ENCODE data around the gene ZFP69. TPM values are rescaled to one million over a fixed set of nuclear protein-coding genes. Genes with fewer than 3 reads are reported as not detected.

ZFP69 gene
- polyA plus RNA-seq, 3 donors: 2.1 to 3.8 (median 2.5) TPM

DNA sequence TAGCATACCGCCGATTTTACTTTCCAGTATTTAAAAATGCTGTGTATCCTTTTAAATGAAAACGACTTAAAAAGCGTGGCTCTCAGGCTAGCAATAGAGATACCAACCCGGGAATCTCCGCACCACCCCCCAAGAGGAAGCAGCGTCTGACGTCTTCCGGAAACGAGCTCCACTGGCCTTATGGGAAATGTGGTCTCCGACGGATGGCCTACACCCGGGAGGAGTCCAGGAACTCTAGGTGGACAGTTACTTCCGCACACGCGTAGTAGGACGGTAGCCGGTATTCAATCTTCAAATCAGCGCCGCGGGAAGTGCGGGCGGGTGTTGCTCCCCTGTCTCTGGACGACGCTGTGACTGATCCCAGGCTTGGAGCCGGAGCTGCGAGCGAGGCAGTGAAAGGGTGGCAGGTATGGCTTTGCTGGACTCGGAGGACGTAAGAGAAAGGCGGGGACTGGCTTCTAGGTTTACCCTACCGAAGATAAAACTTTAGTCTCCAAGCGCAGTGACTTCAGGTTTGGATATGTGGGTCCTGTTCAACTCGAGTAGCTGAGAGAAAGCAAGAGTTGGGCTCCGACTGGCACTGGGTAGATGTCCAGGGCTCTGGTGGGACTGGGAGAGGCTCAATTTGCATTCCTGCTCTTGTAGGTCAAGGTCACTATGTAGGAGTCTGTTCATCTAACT, 54.4 kb downstream of the ZFP69 start, which contains the start of gene ZNF684:
TSS of gene ZNF684 (plus strand) at position 257 of the 681 bp plus-strand sequence. CDS start 1,530 bp downstream, outside the sequence.
- TF ChIP-seq, protein P1, sequence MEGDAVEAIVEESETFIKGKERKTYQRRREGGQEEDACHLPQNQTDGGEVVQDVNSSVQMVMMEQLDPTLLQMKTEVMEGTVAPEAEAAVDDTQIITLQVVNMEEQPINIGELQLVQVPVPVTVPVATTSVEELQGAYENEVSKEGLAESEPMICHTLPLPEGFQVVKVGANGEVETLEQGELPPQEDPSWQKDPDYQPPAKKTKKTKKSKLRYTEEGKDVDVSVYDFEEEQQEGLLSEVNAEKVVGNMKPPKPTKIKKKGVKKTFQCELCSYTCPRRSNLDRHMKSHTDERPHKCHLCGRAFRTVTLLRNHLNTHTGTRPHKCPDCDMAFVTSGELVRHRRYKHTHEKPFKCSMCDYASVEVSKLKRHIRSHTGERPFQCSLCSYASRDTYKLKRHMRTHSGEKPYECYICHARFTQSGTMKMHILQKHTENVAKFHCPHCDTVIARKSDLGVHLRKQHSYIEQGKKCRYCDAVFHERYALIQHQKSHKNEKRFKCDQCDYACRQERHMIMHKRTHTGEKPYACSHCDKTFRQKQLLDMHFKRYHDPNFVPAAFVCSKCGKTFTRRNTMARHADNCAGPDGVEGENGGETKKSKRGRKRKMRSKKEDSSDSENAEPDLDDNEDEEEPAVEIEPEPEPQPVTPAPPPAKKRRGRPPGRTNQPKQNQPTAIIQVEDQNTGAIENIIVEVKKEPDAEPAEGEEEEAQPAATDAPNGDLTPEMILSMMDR (IDR thresholded peaks at IDR 0.05): no peak
- H3K27me3 ChIP-seq (ENCODE audit: control insufficient read depth in 2 of 2, insufficient read depth in 2 of 2, low read length in 2 of 2): peaks cover 0 to 3% of the 10 kb centered on the region in 2 donors
- peak within 1 kb of the TSS; percentile 63 for H3K9ac ChIP-seq (ENCODE audit: insufficient read depth, low read length, poor library complexity, severe bottlenecking)
- Mint-ChIP-seq H3K27me3 (ENCODE audit: low read depth in 3 of 3) (peaks cover 0 to 4% (median 0%) of the 10 kb centered on the region in 3 donors), H3K4me3 (peak within 1 kb of the TSS; percentile 100), H3K36me3 (peaks cover 3 to 9% of the 10 kb centered on the region in 2 donors), H3K4me1 (peaks cover 22% of the 10 kb centered on the region), H3K9me3 (peaks cover 4 to 27% (median 18%) of the 10 kb centered on the region in 7 donors), H3K27ac (peak within 1 kb of the TSS; percentile 93 to 98 (median 97))
- H3K79me2 ChIP-seq (ENCODE audit: insufficient read depth, low read length): peaks cover 28% of the 10 kb centered on the region
- WGBS (ENCODE audit: insufficient coverage): 0% methylated on average over 32 of the region's 35 CpGs
- peak within 1 kb of the TSS; percentile 70 to 85 for H3K27ac ChIP-seq (ENCODE audit: low read depth in 1 of 2, low read length in 2 of 2)
- peak; percentile 90 to 98 (median 95) for DNase-seq
- H3K4me2 ChIP-seq (replicated peaks; ENCODE audit: extremely low read depth, low read length, poor library complexity, severe bottlenecking): peak within 1 kb of the TSS; percentile 94
- peak within 1 kb of the TSS; percentile 69 to 84 (median 75) for H3K4me3 ChIP-seq (replicated peaks in 1 of 3; ENCODE audit: low read depth in 2 of 3, low read length in 3 of 3)
- intact Hi-C loops (cut with micrococcal nuclease): no loop called here
- peaks cover 0 to 3% of the 10 kb centered on the region in 2 donors for H3K9me3 ChIP-seq (replicated peaks in 1 of 2; ENCODE audit: control insufficient read depth in 1 of 2, insufficient read depth in 1 of 2, low read length in 2 of 2)
- peaks cover 18 to 25% of the 10 kb centered on the region in 2 donors for H3K4me1 ChIP-seq (ENCODE audit: control insufficient read depth in 1 of 2, insufficient read depth in 2 of 2, low read length in 2 of 2)
- H2AFZ ChIP-seq (ENCODE audit: insufficient read depth, low read depth, low read length, poor library complexity, severe bottlenecking): peak within 1 kb of the TSS; percentile 91
- H4K20me1 ChIP-seq (ENCODE audit: insufficient read depth, low read length): no peaks in the 10 kb centered on the region
- peaks cover 0 to 9% of the 10 kb centered on the region in 2 donors for H3K36me3 ChIP-seq (replicated peaks in 1 of 2; ENCODE audit: control insufficient read depth in 1 of 2, insufficient read depth in 2 of 2, low read length in 2 of 2)

DNA sequence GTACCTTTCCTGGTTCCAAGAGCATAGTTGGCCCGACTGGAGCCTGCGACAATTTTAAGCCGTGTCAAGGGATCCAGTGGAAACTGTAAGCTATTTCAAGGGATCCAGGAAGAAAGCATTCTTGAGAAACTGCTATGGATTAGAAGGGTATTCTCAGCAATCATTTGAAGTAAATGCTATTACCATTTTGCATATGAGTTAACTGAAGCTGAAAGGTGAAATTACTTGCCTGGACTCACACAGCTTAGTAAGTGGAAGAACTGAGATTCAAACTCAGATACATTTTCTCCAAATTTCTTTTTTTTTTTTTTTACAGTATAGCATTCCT, 54.9 kb downstream of the ZFP69 start:
- TF ChIP-seq, protein P1 (IDR thresholded peaks at IDR 0.05): no peak
- Mint-ChIP-seq H3K27ac (peak overlapping the region; percentile 93 to 98 (median 97)), H3K4me3 (peak overlapping the region; percentile 100), H3K27me3 (ENCODE audit: low read depth in 3 of 3) (peaks cover 0 to 4% (median 0%) of the 10 kb centered on the region in 3 donors), H3K4me1 (peaks cover 22% of the 10 kb centered on the region), H3K9me3 (peaks cover 3 to 25% (median 16%) of the 10 kb centered on the region in 7 donors), H3K36me3 (peaks cover 6 to 9% of the 10 kb centered on the region in 2 donors)
- H4K20me1 ChIP-seq (ENCODE audit: insufficient read depth, low read length): no peaks in the 10 kb centered on the region
- H3K27ac ChIP-seq (ENCODE audit: low read depth in 1 of 2, low read length in 2 of 2): peak overlapping the region; percentile 70 to 85
- peak overlapping the region; percentile 91 for H2AFZ ChIP-seq (ENCODE audit: insufficient read depth, low read depth, low read length, poor library complexity, severe bottlenecking)
- peaks cover 0 to 9% of the 10 kb centered on the region in 2 donors for H3K36me3 ChIP-seq (replicated peaks in 1 of 2; ENCODE audit: control insufficient read depth in 1 of 2, insufficient read depth in 2 of 2, low read length in 2 of 2)
- intact Hi-C loops (cut with micrococcal nuclease): no loop called here
- no peak for DNase-seq
- H3K4me3 ChIP-seq (replicated peaks in 1 of 3; ENCODE audit: low read depth in 2 of 3, low read length in 3 of 3): peak overlapping the region; percentile 69 to 84 (median 75)
- WGBS (ENCODE audit: insufficient coverage): 13% methylated on average over 3 of the region's 3 CpGs
- H3K9me3 ChIP-seq (replicated peaks in 1 of 2; ENCODE audit: control insufficient read depth in 1 of 2, insufficient read depth in 1 of 2, low read length in 2 of 2): peaks cover 0 to 3% of the 10 kb centered on the region in 2 donors
- peaks cover 18 to 25% of the 10 kb centered on the region in 2 donors for H3K4me1 ChIP-seq (ENCODE audit: control insufficient read depth in 1 of 2, insufficient read depth in 2 of 2, low read length in 2 of 2)
- peak overlapping the region; percentile 63 for H3K9ac ChIP-seq (ENCODE audit: insufficient read depth, low read length, poor library complexity, severe bottlenecking)
- H3K79me2 ChIP-seq (ENCODE audit: insufficient read depth, low read length): peaks cover 28% of the 10 kb centered on the region
- peaks cover 0 to 3% of the 10 kb centered on the region in 2 donors for H3K27me3 ChIP-seq (ENCODE audit: control insufficient read depth in 2 of 2, insufficient read depth in 2 of 2, low read length in 2 of 2)
- H3K4me2 ChIP-seq (replicated peaks; ENCODE audit: extremely low read depth, low read length, poor library complexity, severe bottlenecking): peak overlapping the region; percentile 94
